Measurements from ENCODE around the gene OSBPL3. TPM values are rescaled to one million over a fixed set of nuclear protein-coding genes. Genes with fewer than 3 reads are reported as not detected.

The OSBPL3 gene
- total RNA-seq, 1 experiment from 2014 or later = 8.6 TPM

DNA sequence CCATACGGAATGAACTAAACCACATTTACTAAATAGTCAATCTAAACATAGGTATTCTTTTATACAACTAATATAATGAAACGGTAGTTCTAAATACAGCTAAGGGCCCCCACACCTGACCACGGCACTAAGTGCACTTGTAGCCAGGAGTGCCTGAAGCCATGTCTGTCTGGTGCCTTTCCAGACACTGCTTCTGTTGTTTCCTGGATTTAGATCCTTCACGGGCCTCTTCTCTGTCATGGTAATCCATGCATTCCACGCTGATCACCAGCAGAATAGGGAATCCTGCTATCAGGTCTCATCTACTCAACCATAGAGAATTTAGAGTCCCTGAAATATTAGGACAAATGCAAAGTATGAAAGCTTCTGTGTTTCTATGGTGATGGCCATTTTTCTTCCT, 37.8 kb downstream of the OSBPL3 start:
- Mint-ChIP-seq H3K27ac (no peak overlapping the region), H3K36me3 (ENCODE audit: insufficient read depth in 1 of 3, low read depth in 3 of 3) (peaks cover 0 to 2% (median 0%) of the 10 kb centered on the region in 3 experiments; a peak in 3 of 7 replicates), H3K4me1 (peaks cover 22 to 25% of the 10 kb centered on the region in 2 experiments), H3K4me3 (no peak overlapping the region), H3K9me3 (no peaks in the 10 kb centered on the region), H3K27me3 (ENCODE audit: low read depth) (no peaks in the 10 kb centered on the region)
- no peak overlapping the region for H2BK20ac ChIP-seq (ENCODE audit: low read depth, low read length, poor library complexity, severe bottlenecking)
- H2BK5ac ChIP-seq (ENCODE audit: insufficient read length, low read length) = no peak overlapping the region
- no peak for DNase-seq
- no peak overlapping the region for H2AFZ ChIP-seq (ENCODE audit: low read length)
- no peak overlapping the region for H2AK5ac ChIP-seq (ENCODE audit: insufficient read length, low read length)
- H2BK12ac ChIP-seq (ENCODE audit: insufficient read length, low read depth, low read length) = no peak overlapping the region
- no peak overlapping the region for H3K23ac ChIP-seq (ENCODE audit: insufficient read length, low read depth, low read length)
- no peak overlapping the region for H3K56ac ChIP-seq (ENCODE audit: insufficient read length, low read depth, low read length)
- H2BK120ac ChIP-seq (ENCODE audit: low read depth, low read length, poor library complexity, severe bottlenecking) = no peak overlapping the region
- no peak overlapping the region for H3K27ac ChIP-seq (ENCODE audit: insufficient read length, low read depth, low read length)
- H3K23me2 ChIP-seq (ENCODE audit: insufficient read length, low read depth, low read length, poor library complexity, severe bottlenecking) = no peaks in the 10 kb centered on the region
- H3T11ph ChIP-seq (ENCODE audit: low read length) = no peak overlapping the region
- H3K9me3 ChIP-seq (ENCODE audit: control insufficient read depth, low read depth, low read length) = no peaks in the 10 kb centered on the region
- no peak overlapping the region for H3K18ac ChIP-seq (ENCODE audit: insufficient read length, low read depth, low read length)
- no peaks in the 10 kb centered on the region for H3K4me1 ChIP-seq (ENCODE audit: insufficient read depth, low read length)
- H3K14ac ChIP-seq (ENCODE audit: insufficient read depth, low read length) = no peak overlapping the region
- no peak for TF ChIP-seq CTCF (conservative IDR thresholded peaks at IDR 0.05)
- H3K9ac ChIP-seq (ENCODE audit: extremely low read depth, insufficient read length, low read length) = no peak overlapping the region
- no CpG with 5 or more reads among the region's 5 CpGs for WGBS (ENCODE audit: extremely low coverage, insufficient read length, low lambda C conversion rate)
- H3K4me2 ChIP-seq (ENCODE audit: insufficient read depth, insufficient read length, low read length) = no peak overlapping the region
- no peak overlapping the region for H4K91ac ChIP-seq (ENCODE audit: insufficient read length, low read depth, low read length)
- H2BK15ac ChIP-seq (ENCODE audit: low read depth, low read length) = no peak overlapping the region
- H4K5ac ChIP-seq (ENCODE audit: insufficient read length, low read depth, low read length) = no peak overlapping the region
- no peak overlapping the region for H3K4ac ChIP-seq (ENCODE audit: low read depth, low read length)
- no peaks in the 10 kb centered on the region for H3K27me3 ChIP-seq (ENCODE audit: insufficient read depth, low read length)
- H3K79me1 ChIP-seq (ENCODE audit: insufficient read depth, low read depth, low read length, poor library complexity, severe bottlenecking) = no peaks in the 10 kb centered on the region
- H3K79me2 ChIP-seq (ENCODE audit: insufficient read depth, low read length) = peaks cover 2% of the 10 kb centered on the region; the same call in 1 of the 2 replicates
- H4K20me1 ChIP-seq (ENCODE audit: control insufficient read depth, insufficient read depth, insufficient read length) = no peaks in the 10 kb centered on the region
- no peak overlapping the region for H4K8ac ChIP-seq (replicated peaks; ENCODE audit: insufficient read length, low read depth, low read length)

Data from H9 (cell line).